SK-N-SH (cell line): ENCODE results near the gene ADK.
"Not testable (repeated sequence)": the region's sequence is repeated elsewhere in the genome, so short reads cannot be mapped to it uniquely, and the experiment has no call there.

Source experiments
- CTCF ChIP-seq: fragments of 200-600 bp; sonication (generic); IDR thresholded peaks from 2 replicates; pipeline ENCODE4 v1.6.1; 2017; ENCODE audit warnings: antibody characterized with exemption, mild to moderate bottlenecking, moderate library complexity
- EP300 ChIP-seq, 2 experiments: IDR thresholded peaks; 2 replicates each; pipeline versions ENCODE4 v1.4.0 to v1.6.1; 2012; ENCODE audit warnings: borderline replicate concordance in 1 of 2, low read depth in 1 of 2, low read length in 1 of 2
- EZH2phosphoT487 ChIP-seq: fragments of 200-600 bp; sonication (generic); IDR thresholded peaks from 2 replicates; pipeline ENCODE4 v1.6.1; 2017; ENCODE audit warnings: low read depth, mixed run types, mild to moderate bottlenecking, antibody characterized with exemption, moderate library complexity, borderline replicate concordance
- POLR2AphosphoS5 ChIP-seq: IDR thresholded peaks from 2 replicates; pipeline ENCODE4 v1.6.1; 2012; ENCODE audit warnings: low read depth, low read length
- ZBTB33 ChIP-seq: IDR thresholded peaks from 2 replicates; pipeline ENCODE4 v1.4.0; 2012; ENCODE audit warnings: low read depth, borderline replicate concordance

- TF ChIP-seq EZH2phosphoT487; POLR2AphosphoS5; CTCF; ZBTB33; EP300 (IDR thresholded peaks at IDR 0.05; ENCODE audit: borderline replicate concordance in 1 of 2, low read depth in 1 of 2, low read length in 1 of 2): not testable (repeated sequence)
These were observed 202.0 kb downstream of the ADK start for GRCh38 chr10:74353021-74353420.
